K562 (cell line): Measurements from ENCODE around the gene IRF3. TPM values are rescaled to one million over a fixed set of nuclear protein-coding genes. Genes with fewer than 3 reads are reported as not detected.
A peak's percentile ranks its signal among the peaks of the same experiment; 100 is the strongest.

Experiments
- ATAC-seq: fragments of 200-7000 bp; cut with Tn5 transposase; 3 replicates; pipeline ENCODE4 v1.9.1; 2020; ENCODE audit warnings: moderate library complexity
- BruUV-seq: library from RNA; stranded (reverse); fragments of 400-500 nt; replicated peaks from 2 replicates; lab custom pipeline; 2021; lab: Mats Ljungman, UMichigan
- CTCF ChIA-PET: fragments of 300-600 bp; formaldehyde crosslinking; extraction: SDS; loops from one replicate; lab custom pipeline; 2021; ENCODE audit warnings: low intra/inter-chr PET ratio; lab: Yijun Ruan, JAX
- POLR2A ChIA-PET: fragments of 300-600, 350-650 bp; sonication (Branson Sonifier 250); formaldehyde crosslinking; extraction: SDS; loops from one replicate; lab custom pipeline; 2021; ENCODE audit warnings: antibody characterized with exemption, inconsistent platforms; lab: Yijun Ruan, JAX
- DNase-seq, 4 experiments: peaks; one replicate each; pipeline versions ENCODE4 v3.0.0 to v3.0.0-alpha.2; 2011 to 2018; ENCODE audit warnings: low spot score in 3 of 4, mixed read lengths in 3 of 4; ENCODE audit errors: extremely low read depth in 1 of 4
- FAIRE-seq: peaks from 2 replicates; lab custom pipeline; 2011; peaks lifted over from hg19 to GRCh38; lab: Jason Lieb, UNC
- H2AFZ ChIP-seq: 2 replicates; pipeline ENCODE4 v1.6.0; 2011; ENCODE audit warnings: low read depth, low read length, control low read depth, inconsistent platforms
- H3K27ac ChIP-seq: fragments of 200-600 bp; 3 replicates; pipeline ENCODE4 v1.8.0; 2011; ENCODE audit warnings: low read depth, mild to moderate bottlenecking, control low read depth, inconsistent platforms, low read length, moderate library complexity, mixed read lengths; ENCODE audit errors: extremely low read depth
- H3K27me3 ChIP-seq, 2 experiments: fragments of 300-600 bp in 1 of 2; 2 replicates in 1 of 2; 3 replicates in 1 of 2; pipeline versions ENCODE4 v1.6.0 to v1.8.0; 2011; ENCODE audit warnings: inconsistent platforms in 2 of 2, low read length in 2 of 2, mild to moderate bottlenecking in 1 of 2, mixed read lengths in 1 of 2, moderate library complexity in 1 of 2; ENCODE audit not compliant: control insufficient read depth in 2 of 2, insufficient read depth in 2 of 2
- H3K36me3 ChIP-seq: fragments of 300-600 bp; 3 replicates; pipeline ENCODE4 v1.8.0; 2011; ENCODE audit warnings: mild to moderate bottlenecking, low read length, inconsistent platforms; ENCODE audit not compliant: control insufficient read depth, insufficient read depth
- H3K4me1 ChIP-seq, 2 experiments: fragments of 200-600 bp in 1 of 2; replicated peaks in 1 of 2; 2 replicates in 1 of 2; 3 replicates in 1 of 2; pipeline versions ENCODE4 v1.5.1 to v1.8.0; 2011; ENCODE audit warnings: inconsistent platforms in 2 of 2, low read length in 2 of 2, mild to moderate bottlenecking in 1 of 2, mixed read lengths in 1 of 2, moderate library complexity in 1 of 2; ENCODE audit not compliant: control insufficient read depth in 2 of 2, insufficient read depth in 2 of 2
- H3K4me2 ChIP-seq: 2 replicates; pipeline ENCODE4 v1.6.1; 2011; ENCODE audit warnings: low read length, control low read depth, inconsistent platforms, mixed read lengths; ENCODE audit not compliant: insufficient read depth
- H3K4me3 ChIP-seq: fragments of 200-600 bp; sonication (generic), shearing (Covaris generic); 2 replicates; pipeline ENCODE4 v1.5.1; 2016; ENCODE audit warnings: control low read depth, inconsistent platforms
- H3K79me2 ChIP-seq: fragments of 200-600 bp; 3 replicates; pipeline ENCODE4 v1.8.0; 2011; ENCODE audit warnings: low read length, inconsistent platforms; ENCODE audit not compliant: control insufficient read depth, insufficient read depth
- H3K9ac ChIP-seq, 2 experiments: 2 replicates each; pipeline versions ENCODE4 v1.6.0 to v1.6.1; 2011; ENCODE audit warnings: low read depth in 2 of 2, low read length in 2 of 2, control low read depth in 1 of 2, inconsistent platforms in 1 of 2, mild to moderate bottlenecking in 1 of 2, mixed read lengths in 1 of 2; ENCODE audit not compliant: insufficient read depth in 1 of 2
- H3K9me1 ChIP-seq: one replicate; pipeline ENCODE4 v1.6.0; 2011; ENCODE audit warnings: inconsistent platforms, mild to moderate bottlenecking, low read length, moderate library complexity; ENCODE audit not compliant: control insufficient read depth, insufficient read depth
- H3K9me3 ChIP-seq: replicated peaks from 2 replicates; pipeline ENCODE4 v1.5.1; 2011; ENCODE audit warnings: low read depth, low read length, inconsistent platforms; ENCODE audit not compliant: control insufficient read depth, insufficient read depth
- H4K20me1 ChIP-seq: replicated peaks from 2 replicates; pipeline ENCODE4 v1.6.1; 2011; ENCODE audit warnings: low read length, inconsistent platforms, mixed read lengths; ENCODE audit not compliant: control insufficient read depth, insufficient read depth
- PRDM10 ChIP-seq: fragments of 450-650 bp; IDR thresholded peaks from 2 replicates; pipeline ENCODE4 v1.6.1; 2018; ENCODE audit not compliant: partially characterized antibody
- THAP7 ChIP-seq: fragments of 250-450 bp; sonication (Bioruptor Pico); IDR thresholded peaks from 2 replicates; pipeline ENCODE4 v1.5.0; 2021
- WGBS: fragments of 100-300 bp; shearing (Covaris generic); methylation state at CpG from one replicate; pipeline ENCODE4 v1.1.6; 2016; ENCODE audit warnings: low coverage, mixed read lengths; ENCODE audit not compliant: insufficient coverage; ENCODE audit errors: missing lambda C conversion rate; 5-methylcytosine and 5-hydroxymethylcytosine counted together
- in situ Hi-C: fragments of 300-500 bp; cut with MboI; formaldehyde crosslinking; loops from 4 replicates; pipeline ENCODE4 v1.15.0; 2018; ENCODE audit warnings: inconsistent platforms, mixed read lengths
- intact Hi-C: fragments of 100-400 bp; cut with micrococcal nuclease; formaldehyde crosslinking; loops from 2 replicates; pipeline ENCODE4 v1.14.2; 2022
- polyA plus RNA-seq, 8 experiments: library from polyadenylated mRNA; depleted of rRNA in 4 of 8; stranded (reverse) in 5 of 8; unstranded in 3 of 8; fragments of >200 nt; fragmentation: Nextera tagmentation in 2 of 8; fragmentation: Illumina TruSeq in 1 of 8; extraction: Ambion mirVana in 2 of 8; extraction: Trizol in 1 of 8; gene quantifications; 2 replicates each; pipeline versions ENCODE4 v1.2.1 to v1.2.3, GENCODE V29; 2011 to 2014; ENCODE audit warnings: inconsistent platforms in 1 of 8, missing spikeins in 1 of 8
- total RNA-seq, 7 experiments: library from RNA; depleted of rRNA in 6 of 7; stranded (reverse); fragments of >200 nt in 6 of 7; fragmentation: Illumina TruSeq in 2 of 7; extraction: Trizol in 2 of 7; gene quantifications; 2 replicates each; pipeline versions ENCODE4 v1.2.1 to v1.2.3, GENCODE V29; 2011 to 2021; ENCODE audit warnings: low replicate concordance in 1 of 7

The IRF3 gene
- total and polyA plus RNA-seq, 9 of the 15 experiments (the other 6 are each of a cell fraction or from before 2014, with no cell fraction given), result 7.5 to 145 (median 65.4) TPM

- in situ Hi-C loops, result no loop called here
- H3K9ac ChIP-seq, result no peak overlapping the region
- no peaks in the 10 kb centered on the region for H4K20me1 ChIP-seq
- H3K9me3 ChIP-seq, result no peaks in the 10 kb centered on the region
- no TSS peak for BruUV-seq
- DNase-seq, result no peak
- ChIA-PET CTCF (no interaction called here), POLR2A (interaction anchor here (0.6 to 0.7 kb wide), 3 partner anchors 14 to 62 kb away, joined by 3 read pairs; no protein-coding TSS in a partner anchor)
- ATAC-seq, result no peak
- peaks cover 10 to 13% of the 10 kb centered on the region in 2 experiments; a peak in 4 of 5 replicates for H3K4me1 ChIP-seq
- H3K79me2 ChIP-seq, result no peaks in the 10 kb centered on the region
- H3K9me1 ChIP-seq, result no peaks in the 10 kb centered on the region
- no peak overlapping the region for H2AFZ ChIP-seq
- H3K4me2 ChIP-seq, result no peak overlapping the region
- no peak overlapping the region for H3K27ac ChIP-seq
- WGBS, result 69% methylated on average over 4 of the region's 5 CpGs
- TF ChIP-seq THAP7 (CRISPR knock-in tag) (no peak), PRDM10 (peak; percentile 73)
- no peak for FAIRE-seq
- intact Hi-C loops, result no loop called here
- no peaks in the 10 kb centered on the region for H3K27me3 ChIP-seq
- H3K4me3 ChIP-seq, result no peak overlapping the region
- H3K36me3 ChIP-seq, result no peaks in the 10 kb centered on the region
Observed at GRCh38 chr19:49699364-49699763, 33.7 kb upstream of the IRF3 start.
